GM12801 (cell line): ENCODE results near the gene POU5F1.

Source experiments
- TF ChIP-seq, protein P1 (sequence below): IDR thresholded peaks from one replicate; pipeline ENCODE4 v1.5.1; 2011; ENCODE audit warnings: control low read depth; ENCODE audit not compliant: insufficient read length; ENCODE audit errors: extremely low read depth

POU5F1 gene

GRCh38 chr6:31128093-31128676, 42.3 kb downstream of the POU5F1 start:
- TF ChIP-seq, protein P1, sequence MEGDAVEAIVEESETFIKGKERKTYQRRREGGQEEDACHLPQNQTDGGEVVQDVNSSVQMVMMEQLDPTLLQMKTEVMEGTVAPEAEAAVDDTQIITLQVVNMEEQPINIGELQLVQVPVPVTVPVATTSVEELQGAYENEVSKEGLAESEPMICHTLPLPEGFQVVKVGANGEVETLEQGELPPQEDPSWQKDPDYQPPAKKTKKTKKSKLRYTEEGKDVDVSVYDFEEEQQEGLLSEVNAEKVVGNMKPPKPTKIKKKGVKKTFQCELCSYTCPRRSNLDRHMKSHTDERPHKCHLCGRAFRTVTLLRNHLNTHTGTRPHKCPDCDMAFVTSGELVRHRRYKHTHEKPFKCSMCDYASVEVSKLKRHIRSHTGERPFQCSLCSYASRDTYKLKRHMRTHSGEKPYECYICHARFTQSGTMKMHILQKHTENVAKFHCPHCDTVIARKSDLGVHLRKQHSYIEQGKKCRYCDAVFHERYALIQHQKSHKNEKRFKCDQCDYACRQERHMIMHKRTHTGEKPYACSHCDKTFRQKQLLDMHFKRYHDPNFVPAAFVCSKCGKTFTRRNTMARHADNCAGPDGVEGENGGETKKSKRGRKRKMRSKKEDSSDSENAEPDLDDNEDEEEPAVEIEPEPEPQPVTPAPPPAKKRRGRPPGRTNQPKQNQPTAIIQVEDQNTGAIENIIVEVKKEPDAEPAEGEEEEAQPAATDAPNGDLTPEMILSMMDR = peak; percentile 6

- TF ChIP-seq, protein P1 = no peak
Observed at GRCh38 chr6:31126396-31127175, 43.9 kb downstream of the POU5F1 start.

- TF ChIP-seq, protein P1 = no peak
Observed at GRCh38 chr6:31125586-31126363, 44.7 kb downstream of the POU5F1 start.

- TF ChIP-seq, protein P1 = no peak
Observed at GRCh38 chr6:31125162-31125561, 45.3 kb downstream of the POU5F1 start.

- TF ChIP-seq, protein P1 = no peak
Observed at GRCh38 chr6:31122791-31123706, 47.4 kb downstream of the POU5F1 start.

DNA sequence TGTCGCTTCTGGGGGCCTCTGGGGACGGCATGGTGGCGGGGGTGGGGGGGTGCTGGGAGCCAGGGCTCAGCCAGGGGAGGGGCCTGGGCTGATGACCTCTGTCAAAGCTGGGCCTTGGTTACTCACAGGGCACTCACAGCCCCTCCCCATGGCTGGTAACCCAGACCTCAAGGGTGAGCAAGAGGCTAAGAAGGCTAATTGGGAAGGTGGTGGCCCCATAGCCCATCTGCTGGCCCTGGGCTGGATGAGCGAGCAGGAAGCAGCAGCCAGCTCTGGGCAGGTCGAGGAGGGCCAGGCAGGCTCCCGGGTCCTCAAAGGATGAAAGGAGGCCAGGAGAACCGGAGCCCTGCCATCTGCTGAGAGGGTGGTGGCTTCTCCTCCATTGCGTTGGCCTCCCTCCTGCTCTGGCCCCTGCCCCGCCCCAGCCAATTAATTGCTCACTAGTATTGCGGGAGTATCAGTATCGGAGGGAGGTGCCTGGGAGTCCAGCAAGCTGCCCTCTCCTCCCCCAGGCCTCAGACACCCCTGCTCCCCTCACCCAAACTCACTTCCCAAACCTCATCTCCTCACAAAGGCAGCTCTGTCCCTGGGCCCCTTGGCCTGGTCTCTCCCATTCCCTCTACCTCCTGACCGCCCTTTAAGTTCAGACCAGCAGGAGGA, 49.2 kb downstream of the POU5F1 start:
- TF ChIP-seq, protein P1 = no peak
